ENCODE data around the gene RSL1D1.

DNA sequence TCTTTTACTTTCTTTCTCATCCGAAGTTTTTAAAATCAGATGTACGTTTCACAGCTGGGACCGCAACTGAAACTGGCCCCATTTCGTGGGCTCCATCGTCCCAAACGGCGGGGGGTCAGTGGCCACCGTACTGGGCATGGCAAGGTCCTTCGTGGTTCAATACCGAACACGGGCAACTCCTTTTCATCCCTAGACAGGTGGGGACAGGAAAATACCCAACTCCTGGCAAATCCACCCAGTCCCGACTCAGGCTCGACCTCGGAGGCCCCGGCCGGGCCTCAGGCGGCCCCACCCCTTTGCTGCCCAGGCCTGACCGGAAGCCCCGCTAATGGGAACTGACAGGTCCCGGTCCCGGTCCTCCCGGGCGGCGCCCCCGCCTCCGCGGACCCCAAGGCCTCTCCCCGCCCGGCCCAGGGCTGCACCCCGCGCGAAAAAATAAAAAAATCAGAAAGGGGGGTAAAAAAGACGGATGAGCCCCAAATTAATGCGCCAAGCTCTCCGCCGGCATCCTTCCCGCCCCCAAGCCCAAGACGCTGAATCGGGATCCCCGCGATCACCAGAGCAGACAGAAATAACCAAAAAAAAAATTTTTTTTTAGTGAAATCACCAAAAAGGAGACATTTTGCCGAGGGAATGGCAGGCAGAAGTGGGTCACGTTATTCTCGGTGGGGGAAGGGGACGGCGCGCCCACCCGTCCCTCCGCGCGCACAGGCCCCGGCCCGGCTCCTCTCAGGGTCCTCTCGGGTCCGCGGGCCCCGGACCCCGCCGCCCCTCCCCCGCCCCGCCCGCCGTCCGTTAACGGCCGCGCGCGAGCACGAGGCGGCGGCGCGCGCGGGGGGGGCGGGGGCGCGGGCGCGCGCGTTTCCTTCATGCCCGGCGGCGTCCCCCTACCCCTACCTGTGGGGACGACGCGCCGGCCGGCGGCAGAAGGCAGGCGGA lies 54.8 kb downstream of the RSL1D1 start:
- TF ChIP-seq, protein P1, sequence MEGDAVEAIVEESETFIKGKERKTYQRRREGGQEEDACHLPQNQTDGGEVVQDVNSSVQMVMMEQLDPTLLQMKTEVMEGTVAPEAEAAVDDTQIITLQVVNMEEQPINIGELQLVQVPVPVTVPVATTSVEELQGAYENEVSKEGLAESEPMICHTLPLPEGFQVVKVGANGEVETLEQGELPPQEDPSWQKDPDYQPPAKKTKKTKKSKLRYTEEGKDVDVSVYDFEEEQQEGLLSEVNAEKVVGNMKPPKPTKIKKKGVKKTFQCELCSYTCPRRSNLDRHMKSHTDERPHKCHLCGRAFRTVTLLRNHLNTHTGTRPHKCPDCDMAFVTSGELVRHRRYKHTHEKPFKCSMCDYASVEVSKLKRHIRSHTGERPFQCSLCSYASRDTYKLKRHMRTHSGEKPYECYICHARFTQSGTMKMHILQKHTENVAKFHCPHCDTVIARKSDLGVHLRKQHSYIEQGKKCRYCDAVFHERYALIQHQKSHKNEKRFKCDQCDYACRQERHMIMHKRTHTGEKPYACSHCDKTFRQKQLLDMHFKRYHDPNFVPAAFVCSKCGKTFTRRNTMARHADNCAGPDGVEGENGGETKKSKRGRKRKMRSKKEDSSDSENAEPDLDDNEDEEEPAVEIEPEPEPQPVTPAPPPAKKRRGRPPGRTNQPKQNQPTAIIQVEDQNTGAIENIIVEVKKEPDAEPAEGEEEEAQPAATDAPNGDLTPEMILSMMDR (IDR thresholded peaks at IDR 0.05 in 4 of 5, conservative IDR thresholded peaks at IDR 0.05 in 1 of 5) = no peak
- TF ChIP-seq POLR2A (IDR thresholded peaks at IDR 0.05) = no peak
